Measurements from ENCODE around the gene MCM9. TPM values are rescaled to one million over a fixed set of nuclear protein-coding genes. Genes with fewer than 3 reads are reported as not detected.

The MCM9 gene
- total RNA-seq, 4 donors from 2014 or later = 11.2 to 18.0 (median 17.4) TPM

DNA sequence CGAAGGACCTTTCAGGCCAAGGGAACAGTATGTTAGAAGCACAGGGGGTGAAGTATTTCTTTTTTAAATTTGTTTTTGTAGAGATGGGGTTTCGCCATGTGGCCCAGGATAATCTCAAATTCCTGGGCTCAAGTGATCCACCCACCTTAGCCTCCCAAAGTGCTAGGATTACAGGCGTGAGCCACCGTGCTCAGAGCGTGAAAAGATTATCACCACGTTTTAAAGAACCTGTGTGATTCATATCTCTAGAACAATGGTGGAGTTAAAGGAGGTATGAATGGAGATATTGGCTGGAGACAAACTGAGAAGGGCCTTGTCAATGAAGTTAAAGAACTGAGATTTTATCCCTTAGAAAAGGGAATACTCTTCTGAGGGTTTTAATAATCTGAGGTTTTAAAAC, 31.3 kb downstream of the MCM9 start:
- TF ChIP-seq EP300 (IDR thresholded peaks at IDR 0.05) (no peak), POLR2A (IDR thresholded peaks at IDR 0.05) (no peak)
- TF ChIP-seq, protein P1, sequence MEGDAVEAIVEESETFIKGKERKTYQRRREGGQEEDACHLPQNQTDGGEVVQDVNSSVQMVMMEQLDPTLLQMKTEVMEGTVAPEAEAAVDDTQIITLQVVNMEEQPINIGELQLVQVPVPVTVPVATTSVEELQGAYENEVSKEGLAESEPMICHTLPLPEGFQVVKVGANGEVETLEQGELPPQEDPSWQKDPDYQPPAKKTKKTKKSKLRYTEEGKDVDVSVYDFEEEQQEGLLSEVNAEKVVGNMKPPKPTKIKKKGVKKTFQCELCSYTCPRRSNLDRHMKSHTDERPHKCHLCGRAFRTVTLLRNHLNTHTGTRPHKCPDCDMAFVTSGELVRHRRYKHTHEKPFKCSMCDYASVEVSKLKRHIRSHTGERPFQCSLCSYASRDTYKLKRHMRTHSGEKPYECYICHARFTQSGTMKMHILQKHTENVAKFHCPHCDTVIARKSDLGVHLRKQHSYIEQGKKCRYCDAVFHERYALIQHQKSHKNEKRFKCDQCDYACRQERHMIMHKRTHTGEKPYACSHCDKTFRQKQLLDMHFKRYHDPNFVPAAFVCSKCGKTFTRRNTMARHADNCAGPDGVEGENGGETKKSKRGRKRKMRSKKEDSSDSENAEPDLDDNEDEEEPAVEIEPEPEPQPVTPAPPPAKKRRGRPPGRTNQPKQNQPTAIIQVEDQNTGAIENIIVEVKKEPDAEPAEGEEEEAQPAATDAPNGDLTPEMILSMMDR (IDR thresholded peaks at IDR 0.05) = no peak
- Histone ChIP-seq H3K27ac (no peak overlapping the region), H3K27me3 (no peaks in the 10 kb centered on the region), H3K4me3 (no peak overlapping the region), H3K9me3 (no peaks in the 10 kb centered on the region), H3K36me3 (peaks cover 0 to 63% (median 0%) of the 10 kb centered on the region in 3 donors), H3K4me1 (peaks cover 0 to 29% (median 3%) of the 10 kb centered on the region in 4 donors)
- 93 to 94% methylated on average over 6 of the region's 6 CpGs for WGBS, 2 donors
- no peak for DNase-seq (ENCODE audit: low spot score in 2 of 2)

DNA sequence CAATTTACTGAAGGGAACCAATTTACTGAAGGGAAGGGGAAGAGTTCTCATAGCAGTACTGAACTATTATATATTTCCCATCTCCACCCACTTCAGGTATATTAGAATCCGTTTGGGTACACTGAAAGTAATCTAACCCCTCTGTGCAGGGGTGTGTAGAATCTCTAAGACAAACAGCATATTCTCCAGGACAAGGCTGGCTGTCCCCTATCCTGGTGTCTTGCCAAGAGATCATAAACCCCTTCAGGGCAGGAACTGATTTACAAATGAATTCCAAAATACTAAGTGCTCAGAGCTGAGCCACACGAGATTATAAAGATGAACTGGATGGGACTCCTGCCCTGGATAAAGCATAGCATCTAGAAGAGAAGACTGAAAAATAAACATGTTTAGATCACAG, 31.8 kb downstream of the MCM9 start:
- Histone ChIP-seq H3K27me3 (no peaks in the 10 kb centered on the region), H3K36me3 (peaks cover 0 to 58% (median 0%) of the 10 kb centered on the region in 3 donors), H3K4me1 (peaks cover 0 to 27% (median 3%) of the 10 kb centered on the region in 4 donors), H3K4me3 (no peak overlapping the region), H3K27ac (no peak overlapping the region), H3K9me3 (no peaks in the 10 kb centered on the region)
- no peak for TF ChIP-seq POLR2A (IDR thresholded peaks at IDR 0.05)
- DNase-seq (ENCODE audit: low spot score in 2 of 2) = no peak
- 44 to 53% methylated on average over 2 of the region's 2 CpGs for WGBS, 2 donors

DNA sequence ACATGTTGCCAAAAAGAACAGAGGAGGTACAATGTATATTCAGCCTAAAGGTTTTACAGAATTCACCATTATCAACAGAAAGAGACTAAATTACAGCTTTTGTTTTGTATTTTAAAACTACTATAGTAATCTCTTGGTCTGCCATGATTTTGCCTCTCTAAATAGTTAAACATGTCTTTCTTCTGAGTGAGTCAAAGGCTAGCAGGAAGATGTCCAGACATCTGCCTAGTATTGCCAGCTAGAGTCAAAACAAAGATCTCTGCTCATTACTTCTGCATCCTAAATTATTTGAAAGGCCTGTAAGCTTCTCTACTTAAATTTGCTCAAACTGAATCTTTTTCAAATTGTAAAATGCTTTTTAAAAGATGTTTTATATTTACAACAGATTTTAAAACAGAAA, 32.2 kb downstream of the MCM9 start:
- no peak for TF ChIP-seq POLR2A (IDR thresholded peaks at IDR 0.05)
- TF ChIP-seq, protein P1 (IDR thresholded peaks at IDR 0.05) = no peak
- TF ChIP-seq EP300 (IDR thresholded peaks at IDR 0.05) = no peak
- no peak overlapping the region for H3K27ac ChIP-seq
- peaks cover 0 to 25% (median 3%) of the 10 kb centered on the region in 4 donors for H3K4me1 ChIP-seq
- H3K27me3 ChIP-seq = no peaks in the 10 kb centered on the region
- H3K36me3 ChIP-seq = peaks cover 0 to 54% (median 0%) of the 10 kb centered on the region in 3 donors
- no peak for DNase-seq (ENCODE audit: low spot score in 2 of 2)
- H3K9me3 ChIP-seq = no peaks in the 10 kb centered on the region
- H3K4me3 ChIP-seq = no peak overlapping the region

DNA sequence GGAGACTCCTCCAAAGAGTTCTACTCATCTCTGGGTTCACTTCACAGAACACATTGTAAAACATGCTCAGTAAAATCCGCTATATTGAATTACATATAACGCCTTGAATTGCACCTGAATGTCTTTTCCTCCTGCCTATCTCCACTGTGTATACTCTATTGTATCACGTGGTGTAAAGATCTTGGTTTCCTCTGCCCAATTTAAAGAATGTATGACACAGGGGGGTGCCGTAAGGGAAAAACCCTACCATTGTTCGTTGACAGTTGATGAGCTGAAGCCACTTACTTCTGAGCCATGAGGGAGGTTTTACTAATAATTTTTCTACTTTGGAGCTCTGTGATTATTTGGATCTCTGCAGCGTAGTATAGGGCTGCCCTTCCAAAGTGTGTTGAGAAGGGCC, 35.0 kb downstream of the MCM9 start:
- H3K27me3 ChIP-seq = no peaks in the 10 kb centered on the region
- H3K4me1 ChIP-seq = peaks cover 0 to 44% (median 15%) of the 10 kb centered on the region in 4 donors
- peaks cover 0 to 28% (median 0%) of the 10 kb centered on the region in 3 donors for H3K36me3 ChIP-seq
- H3K4me3 ChIP-seq = no peak overlapping the region
- H3K27ac ChIP-seq = no peak overlapping the region
- WGBS, 2 donors = 76 to 79% methylated on average over 6 of the region's 6 CpGs
- TF ChIP-seq POLR2A (IDR thresholded peaks at IDR 0.05) (no peak), EP300 (IDR thresholded peaks at IDR 0.05) (no peak)
- TF ChIP-seq, protein P1 (IDR thresholded peaks at IDR 0.05) = no peak
- H3K9me3 ChIP-seq = no peaks in the 10 kb centered on the region
- no peak for DNase-seq (ENCODE audit: low spot score in 2 of 2)

DNA sequence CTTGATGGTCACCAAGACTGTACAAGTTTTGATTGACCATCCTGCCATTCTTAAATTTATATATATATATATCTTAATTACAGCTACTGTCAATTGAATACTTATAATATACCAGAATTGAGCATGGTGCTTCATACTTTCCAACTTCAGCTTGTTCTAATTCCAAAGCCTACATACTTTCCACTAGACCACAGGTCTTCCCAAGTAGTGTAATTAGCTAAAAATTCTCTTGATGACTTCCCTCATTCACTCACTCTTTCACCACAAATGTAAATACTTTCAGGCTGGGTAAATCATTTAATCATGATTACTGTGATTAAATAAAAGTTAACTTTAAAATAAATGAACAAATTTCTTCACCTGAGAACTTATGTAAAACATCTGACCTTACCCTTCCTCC, 37.6 kb downstream of the MCM9 start:
- H3K27ac ChIP-seq = no peak overlapping the region
- H3K4me3 ChIP-seq = no peak overlapping the region
- H3K27me3 ChIP-seq = no peaks in the 10 kb centered on the region
- DNase-seq (ENCODE audit: low spot score in 2 of 2) = no peak
- H3K36me3 ChIP-seq = peaks cover 0 to 19% (median 0%) of the 10 kb centered on the region in 3 donors
- H3K9me3 ChIP-seq = no peaks in the 10 kb centered on the region
- TF ChIP-seq POLR2A (IDR thresholded peaks at IDR 0.05) = no peak
- TF ChIP-seq, protein P1 (IDR thresholded peaks at IDR 0.05) = no peak
- no peak for TF ChIP-seq EP300 (IDR thresholded peaks at IDR 0.05)
- H3K4me1 ChIP-seq = peaks cover 0 to 43% (median 16%) of the 10 kb centered on the region in 4 donors
